ENCODE measurements around the gene SIPA1L3.
A peak's percentile ranks its signal among the peaks of the same experiment; 100 is the strongest.

DNA sequence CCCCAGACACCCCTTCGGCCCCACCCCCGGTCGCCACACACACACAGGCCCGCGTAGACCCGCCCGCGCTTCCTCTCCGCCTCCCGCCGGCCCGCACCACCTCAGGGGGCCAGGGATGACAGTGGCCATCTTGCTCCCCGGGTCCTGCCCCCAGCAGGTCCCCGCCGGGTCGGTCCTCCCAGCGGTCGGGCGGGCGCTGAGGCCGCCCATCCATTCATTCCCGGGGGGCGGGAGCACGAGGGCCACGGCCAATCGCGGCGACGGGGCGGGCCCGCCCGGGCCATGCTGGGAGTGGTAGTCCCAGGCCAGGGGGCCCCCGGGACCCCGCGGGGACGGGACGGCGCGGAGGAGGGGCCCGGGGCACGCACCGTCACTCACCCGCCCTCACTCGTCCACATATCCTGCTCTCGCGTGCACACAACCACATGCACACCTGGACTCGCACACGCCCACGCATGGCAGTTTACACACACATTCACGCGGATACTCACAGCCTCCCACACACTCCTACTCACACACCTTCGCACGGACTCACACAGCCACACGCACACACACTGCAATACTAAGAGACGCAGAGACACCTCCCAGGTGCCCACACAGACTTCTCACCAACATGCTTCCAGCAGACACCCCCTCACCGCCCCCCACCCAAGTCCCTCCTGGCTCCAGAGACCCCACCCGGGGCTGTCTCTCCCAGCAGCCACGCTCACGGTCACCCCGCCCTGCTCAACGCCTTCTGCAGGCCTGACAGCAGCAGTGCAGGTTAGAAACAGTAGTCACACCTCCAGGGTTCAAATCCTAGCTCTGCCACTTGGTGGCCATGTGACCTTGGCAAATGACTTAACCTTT is 317.2 kb downstream of the SIPA1L3 start, which contains the start of gene DPF1:
- TF ChIP-seq, protein P1, sequence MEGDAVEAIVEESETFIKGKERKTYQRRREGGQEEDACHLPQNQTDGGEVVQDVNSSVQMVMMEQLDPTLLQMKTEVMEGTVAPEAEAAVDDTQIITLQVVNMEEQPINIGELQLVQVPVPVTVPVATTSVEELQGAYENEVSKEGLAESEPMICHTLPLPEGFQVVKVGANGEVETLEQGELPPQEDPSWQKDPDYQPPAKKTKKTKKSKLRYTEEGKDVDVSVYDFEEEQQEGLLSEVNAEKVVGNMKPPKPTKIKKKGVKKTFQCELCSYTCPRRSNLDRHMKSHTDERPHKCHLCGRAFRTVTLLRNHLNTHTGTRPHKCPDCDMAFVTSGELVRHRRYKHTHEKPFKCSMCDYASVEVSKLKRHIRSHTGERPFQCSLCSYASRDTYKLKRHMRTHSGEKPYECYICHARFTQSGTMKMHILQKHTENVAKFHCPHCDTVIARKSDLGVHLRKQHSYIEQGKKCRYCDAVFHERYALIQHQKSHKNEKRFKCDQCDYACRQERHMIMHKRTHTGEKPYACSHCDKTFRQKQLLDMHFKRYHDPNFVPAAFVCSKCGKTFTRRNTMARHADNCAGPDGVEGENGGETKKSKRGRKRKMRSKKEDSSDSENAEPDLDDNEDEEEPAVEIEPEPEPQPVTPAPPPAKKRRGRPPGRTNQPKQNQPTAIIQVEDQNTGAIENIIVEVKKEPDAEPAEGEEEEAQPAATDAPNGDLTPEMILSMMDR (IDR thresholded peaks at IDR 0.05) = peak in 1 of 3 donors; percentile 29
- TF ChIP-seq POLR2A (IDR thresholded peaks at IDR 0.05) = no peak

Data from lower leg skin (tissue), 3 donors.